K562 (cell line): ENCODE results near the gene BCAS2. TPM values are rescaled to one million over a fixed set of nuclear protein-coding genes. Genes with fewer than 3 reads are reported as not detected.

ENCODE experiments used
- CHD1 ChIP-seq: fragments of 200-600 bp; sonication (generic); IDR thresholded peaks from one replicate; pipeline ENCODE4 v1.6.1; 2012; ENCODE audit warnings: mild to moderate bottlenecking, moderate library complexity, low read length, inconsistent platforms
- FOXM1 ChIP-seq, 2 experiments: fragments of 450-650 bp in 1 of 2; sonication (generic) in 1 of 2; formaldehyde crosslinking in 1 of 2; IDR thresholded peaks; 2 replicates each; pipeline versions ENCODE4 v1.6.1 to v1.9.0; 2017 to 2022; ENCODE audit warnings: low read depth in 2 of 2, mild to moderate bottlenecking in 2 of 2, missing genetic modification reagents in 1 of 2, moderate library complexity in 1 of 2
- GABPB1 ChIP-seq: sonication (generic); formaldehyde crosslinking; IDR thresholded peaks from 2 replicates; pipeline ENCODE4 v1.8.0; 2022; ENCODE audit warnings: mild to moderate bottlenecking, missing genetic modification reagents
- MAX ChIP-seq: sonication (generic); formaldehyde crosslinking; IDR thresholded peaks from 2 replicates; pipeline ENCODE4 v1.9.0; 2022; ENCODE audit warnings: mild to moderate bottlenecking, missing genetic modification reagents
- NCOR1 ChIP-seq: fragments of 450-650 bp; IDR thresholded peaks from 2 replicates; pipeline ENCODE4 v1.6.1; 2016; ENCODE audit warnings: mild to moderate bottlenecking, moderate library complexity
- TAF9B ChIP-seq: fragments of 450-650 bp; IDR thresholded peaks from 2 replicates; pipeline ENCODE4 v1.6.1; 2018; ENCODE audit warnings: mild to moderate bottlenecking; ENCODE audit not compliant: partially characterized antibody
- TAL1 ChIP-seq: fragments of 450-650 bp; IDR thresholded peaks from 2 replicates; pipeline ENCODE4 v1.6.1; 2016; ENCODE audit warnings: mild to moderate bottlenecking
- TEAD4 ChIP-seq, 2 experiments: sonication (generic) in 1 of 2; formaldehyde crosslinking in 1 of 2; IDR thresholded peaks; 2 replicates each; pipeline versions ENCODE4 v1.6.1 to v1.8.0; 2012 to 2022; ENCODE audit warnings: borderline replicate concordance in 1 of 2, inconsistent platforms in 1 of 2, low read length in 1 of 2, mild to moderate bottlenecking in 1 of 2, missing genetic modification reagents in 1 of 2
- UBTF ChIP-seq, 2 experiments: IDR thresholded peaks; 2 replicates each; pipeline ENCODE4 v1.6.1; 2012; ENCODE audit warnings: improper control_type of control experiment in 2 of 2, low read depth in 2 of 2, low read length in 2 of 2, borderline replicate concordance in 1 of 2
- ZBED1 ChIP-seq: IDR thresholded peaks from 2 replicates; pipeline ENCODE4 v1.6.1; 2014
- ZBTB1 ChIP-seq: sonication (generic); formaldehyde crosslinking; IDR thresholded peaks from 2 replicates; pipeline ENCODE4 v1.8.1; 2023; ENCODE audit warnings: missing genetic modification reagents, low read depth, mild to moderate bottlenecking, borderline replicate concordance
- ZBTB33 ChIP-seq: sonication (generic); formaldehyde crosslinking; IDR thresholded peaks from 2 replicates; pipeline ENCODE4 v1.8.1; 2023; ENCODE audit warnings: mild to moderate bottlenecking, missing genetic modification reagents
- ZKSCAN3 ChIP-seq: fragments of 250-450 bp; sonication (Bioruptor Pico); IDR thresholded peaks from 2 replicates; pipeline ENCODE4 v1.4.0; 2020
- ZNF518B ChIP-seq: fragments of 250-450 bp; sonication (Bioruptor Pico); IDR thresholded peaks from 2 replicates; pipeline ENCODE4 v1.5.0; 2021; ENCODE audit warnings: mild to moderate bottlenecking, moderate library complexity
- ZNF584 ChIP-seq: fragments of 200-800 bp; sonication (Bioruptor generic); IDR thresholded peaks from 2 replicates; pipeline ENCODE4 v1.6.1; 2016; ENCODE audit warnings: low read depth, mild to moderate bottlenecking, missing genetic modification characterization, missing compliant biosample characterization
- polyA plus RNA-seq, 8 experiments: library from polyadenylated mRNA; depleted of rRNA in 4 of 8; stranded (reverse) in 5 of 8; unstranded in 3 of 8; fragments of >200 nt; fragmentation: Nextera tagmentation in 2 of 8; fragmentation: Illumina TruSeq in 1 of 8; extraction: Ambion mirVana in 2 of 8; extraction: Trizol in 1 of 8; gene quantifications; 2 replicates each; pipeline versions ENCODE4 v1.2.1 to v1.2.3, GENCODE V29; 2011 to 2014; ENCODE audit warnings: inconsistent platforms in 1 of 8, missing spikeins in 1 of 8
- total RNA-seq, 7 experiments: library from RNA; depleted of rRNA in 6 of 7; stranded (reverse); fragments of >200 nt in 6 of 7; fragmentation: Illumina TruSeq in 2 of 7; extraction: Trizol in 2 of 7; gene quantifications; 2 replicates each; pipeline versions ENCODE4 v1.2.1 to v1.2.3, GENCODE V29; 2011 to 2021; ENCODE audit warnings: low replicate concordance in 1 of 7
- TF ChIP-seq, protein P1 (sequence below): IDR thresholded peaks from 2 replicates; pipeline ENCODE4 v1.6.1; 2011; ENCODE audit not compliant: insufficient read length; ENCODE audit errors: extremely low read depth

The BCAS2 gene
- total and polyA plus RNA-seq, 9 of the 15 experiments (the other 6 are each of a cell fraction or from before 2014, with no cell fraction given), result 59.3 to 183 (median 81.1) TPM

DNA sequence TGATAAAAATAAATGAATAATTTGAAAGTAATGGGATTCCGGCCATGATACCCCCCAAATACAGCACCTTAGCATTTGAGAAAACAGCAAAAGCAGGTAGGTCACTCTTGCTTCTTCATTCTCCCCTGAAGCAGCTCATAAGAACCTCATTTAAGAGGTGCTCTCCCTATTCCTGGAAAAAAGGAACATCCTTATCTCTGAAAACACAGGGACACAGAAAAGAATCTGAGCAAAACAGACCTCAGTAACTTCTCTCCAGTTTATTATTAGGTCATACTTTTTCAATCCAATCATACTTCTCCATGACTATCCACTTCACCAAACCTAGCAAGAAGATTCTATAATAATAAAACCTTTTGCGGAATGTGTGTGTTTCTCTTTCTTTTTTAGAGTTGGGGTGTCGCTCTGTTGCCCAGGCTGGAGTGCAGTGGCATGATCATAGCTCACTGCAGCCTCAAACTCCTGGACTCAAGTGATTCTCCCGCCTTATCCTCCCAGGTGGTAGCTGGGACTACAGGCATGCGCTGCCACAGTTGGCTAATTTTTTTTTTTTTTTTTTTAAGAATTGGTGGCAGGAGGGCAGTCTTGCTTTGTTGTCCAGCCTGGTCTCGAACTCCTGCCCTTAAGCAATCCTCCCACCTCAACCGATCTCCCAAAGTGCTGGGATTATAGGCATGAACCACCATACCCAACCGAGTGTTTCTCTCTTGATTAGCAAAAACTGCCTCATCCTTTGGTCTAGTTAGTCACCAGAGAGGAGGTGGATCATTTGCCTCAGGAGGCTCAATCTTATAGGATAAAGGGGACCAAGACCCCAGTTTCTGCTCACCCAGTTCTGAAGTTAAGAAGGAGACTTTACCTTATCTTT is 59.8 kb downstream of the BCAS2 start (continued):
- TF ChIP-seq UBTF (IDR thresholded peaks at IDR 0.05; ENCODE audit: borderline replicate concordance in 1 of 2, low read depth in 2 of 2, low read length in 2 of 2) (0 out of 4 replicates have a peak, but pooled peaks of 1 of the 2 experiments have one; percentile 22), TAF9B (no peak), CHD1 (no peak), TAL1 (peak; percentile 64), MAX (CRISPR knock-in tag) (peak; percentile 80), ZNF584 (no peak), ZBED1 (no peak), ZKSCAN3 (CRISPR knock-in tag) (no peak), ZNF518B (no peak), ZBTB33 (0 out of 2 replicates have a peak, but pooled peaks have one; percentile 33), TEAD4 (IDR thresholded peaks at IDR 0.05; ENCODE audit: low read length) (peak; percentile 35; the same call in 1 of the 2 replicates), TEAD4 (CRISPR knock-in tag; IDR thresholded peaks at IDR 0.05; ENCODE audit: borderline replicate concordance) (no peak), ZBTB1 (CRISPR knock-in tag) (no peak), NCOR1 (0 out of 2 replicates have a peak, but pooled peaks have one; percentile 20), FOXM1 (IDR thresholded peaks at IDR 0.05; ENCODE audit: low read depth) (peak; percentile 8; the same call in 1 of the 2 replicates), FOXM1 (CRISPR knock-in tag; IDR thresholded peaks at IDR 0.05; ENCODE audit: low read depth) (no peak), GABPB1 (peak; percentile 21; the same call in 1 of the 2 replicates)
- TF ChIP-seq, protein P1, sequence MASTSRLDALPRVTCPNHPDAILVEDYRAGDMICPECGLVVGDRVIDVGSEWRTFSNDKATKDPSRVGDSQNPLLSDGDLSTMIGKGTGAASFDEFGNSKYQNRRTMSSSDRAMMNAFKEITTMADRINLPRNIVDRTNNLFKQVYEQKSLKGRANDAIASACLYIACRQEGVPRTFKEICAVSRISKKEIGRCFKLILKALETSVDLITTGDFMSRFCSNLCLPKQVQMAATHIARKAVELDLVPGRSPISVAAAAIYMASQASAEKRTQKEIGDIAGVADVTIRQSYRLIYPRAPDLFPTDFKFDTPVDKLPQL, result no peak
